Measurements from ENCODE around the gene NCMAP.

GRCh38 chr1:24568475-24568874 lies 12.6 kb downstream of the NCMAP start:
- TF ChIP-seq CTCF (IDR thresholded peaks at IDR 0.05 in 8 of 11, conservative IDR thresholded peaks at IDR 0.05 in 3 of 11) (no peak), POLR2AphosphoS5 (IDR thresholded peaks at IDR 0.05) (no peak), POLR2A (IDR thresholded peaks at IDR 0.05) (no peak)

All from spleen (tissue), 7 donors.